Mucosa of descending colon (tissue), 3 donors: ENCODE results near the gene RIPOR1. TPM values are rescaled to one million over a fixed set of nuclear protein-coding genes. Genes with fewer than 3 reads are reported as not detected.

ENCODE experiments used
- ATAC-seq: fragments of 200-7000 bp; cut with Tn5 transposase; one replicate; pipeline ENCODE4 v1.9.1; 2020; ENCODE audit warnings: mild to moderate bottlenecking, moderate library complexity
- DNase-seq, 3 donors: peaks; one replicate each; pipeline ENCODE4 v3.0.0-alpha.2; 2020
- H3K36me3 ChIP-seq: fragments of 200-600 bp; one replicate; pipeline ENCODE4 v1.8.0; 2021; ENCODE audit warnings: low read depth, mild to moderate bottlenecking
- H3K4me1 ChIP-seq: fragments of 200-600 bp; one replicate; pipeline ENCODE4 v1.8.0; 2021; ENCODE audit warnings: low read depth, mild to moderate bottlenecking
- H3K4me3 ChIP-seq: fragments of 200-600 bp; one replicate; pipeline ENCODE4 v1.8.0; 2021; ENCODE audit warnings: mild to moderate bottlenecking
- H3K9me3 ChIP-seq: fragments of 200-600 bp; one replicate; pipeline ENCODE4 v1.8.0; 2021; ENCODE audit warnings: mild to moderate bottlenecking
- intact Hi-C, 2 donors: fragments of 100-400 bp; cut with DNase I in 1 of 2; cut with micrococcal nuclease in 1 of 2; formaldehyde crosslinking; loops; one replicate each; pipeline versions ENCODE4 v1.11.0 to v1.11.1; 2022; cut with DNase I, micrococcal nuclease
- total RNA-seq, 3 donors: library from RNA; stranded (reverse); fragmentation: NEBNext Ultra II Directional in 2 of 3; extraction: Animal tissue kit (Norgen Biotek cat#: 25700) in 2 of 3; gene quantifications; one replicate each; pipeline versions ENCODE4 v1.2.1 to v1.2.4, GENCODE V29; 2021 to 2023
- TF ChIP-seq, protein P1 (sequence below): fragments of 200-600 bp; IDR thresholded peaks from one replicate; pipeline ENCODE4 v1.8.0; 2022; ENCODE audit warnings: antibody characterized with exemption, mild to moderate bottlenecking
- donor health status: DM: no; HTN: no; CAD: no; lungs with moderate emphysema.
- donor health status: DM: no; HTN: no; CAD: no.
- donor health status: DM: no; HTN: yes; CAD: no.

The RIPOR1 gene
- total RNA-seq, 3 donors from 2014 or later, result 10.9 to 74.7 (median 20.5) TPM

DNA sequence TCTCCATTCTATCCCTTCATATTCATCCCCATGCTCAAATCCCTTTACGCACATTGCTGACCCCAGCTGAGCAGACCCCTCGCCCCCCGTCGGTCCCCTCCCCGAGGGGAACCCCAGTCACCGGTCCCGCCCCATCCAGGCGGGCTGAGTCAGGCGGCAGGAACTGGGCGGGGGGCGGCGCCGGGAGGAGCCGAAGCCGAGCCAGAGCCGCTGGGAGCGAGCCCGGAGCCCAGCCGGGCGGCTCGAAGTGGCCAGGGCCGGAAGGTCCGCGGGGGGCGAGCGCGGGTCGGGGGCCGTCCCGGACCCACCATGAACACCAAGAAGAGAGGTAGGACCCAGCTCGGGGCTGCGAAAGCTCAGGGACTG is 8.6 kb downstream of the RIPOR1 start:
- Histone ChIP-seq H3K36me3 (no peaks in the 10 kb centered on the region), H3K9me3 (no peaks in the 10 kb centered on the region), H3K4me1 (peaks cover 11% of the 10 kb centered on the region), H3K4me3 (peak overlapping the region; percentile 23)
- TF ChIP-seq, protein P1, sequence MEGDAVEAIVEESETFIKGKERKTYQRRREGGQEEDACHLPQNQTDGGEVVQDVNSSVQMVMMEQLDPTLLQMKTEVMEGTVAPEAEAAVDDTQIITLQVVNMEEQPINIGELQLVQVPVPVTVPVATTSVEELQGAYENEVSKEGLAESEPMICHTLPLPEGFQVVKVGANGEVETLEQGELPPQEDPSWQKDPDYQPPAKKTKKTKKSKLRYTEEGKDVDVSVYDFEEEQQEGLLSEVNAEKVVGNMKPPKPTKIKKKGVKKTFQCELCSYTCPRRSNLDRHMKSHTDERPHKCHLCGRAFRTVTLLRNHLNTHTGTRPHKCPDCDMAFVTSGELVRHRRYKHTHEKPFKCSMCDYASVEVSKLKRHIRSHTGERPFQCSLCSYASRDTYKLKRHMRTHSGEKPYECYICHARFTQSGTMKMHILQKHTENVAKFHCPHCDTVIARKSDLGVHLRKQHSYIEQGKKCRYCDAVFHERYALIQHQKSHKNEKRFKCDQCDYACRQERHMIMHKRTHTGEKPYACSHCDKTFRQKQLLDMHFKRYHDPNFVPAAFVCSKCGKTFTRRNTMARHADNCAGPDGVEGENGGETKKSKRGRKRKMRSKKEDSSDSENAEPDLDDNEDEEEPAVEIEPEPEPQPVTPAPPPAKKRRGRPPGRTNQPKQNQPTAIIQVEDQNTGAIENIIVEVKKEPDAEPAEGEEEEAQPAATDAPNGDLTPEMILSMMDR, result no peak
- ATAC-seq (peak; percentile 55), DNase-seq (peak; percentile 58 to 75 (median 72))
- intact Hi-C loops, result no loop called here

DNA sequence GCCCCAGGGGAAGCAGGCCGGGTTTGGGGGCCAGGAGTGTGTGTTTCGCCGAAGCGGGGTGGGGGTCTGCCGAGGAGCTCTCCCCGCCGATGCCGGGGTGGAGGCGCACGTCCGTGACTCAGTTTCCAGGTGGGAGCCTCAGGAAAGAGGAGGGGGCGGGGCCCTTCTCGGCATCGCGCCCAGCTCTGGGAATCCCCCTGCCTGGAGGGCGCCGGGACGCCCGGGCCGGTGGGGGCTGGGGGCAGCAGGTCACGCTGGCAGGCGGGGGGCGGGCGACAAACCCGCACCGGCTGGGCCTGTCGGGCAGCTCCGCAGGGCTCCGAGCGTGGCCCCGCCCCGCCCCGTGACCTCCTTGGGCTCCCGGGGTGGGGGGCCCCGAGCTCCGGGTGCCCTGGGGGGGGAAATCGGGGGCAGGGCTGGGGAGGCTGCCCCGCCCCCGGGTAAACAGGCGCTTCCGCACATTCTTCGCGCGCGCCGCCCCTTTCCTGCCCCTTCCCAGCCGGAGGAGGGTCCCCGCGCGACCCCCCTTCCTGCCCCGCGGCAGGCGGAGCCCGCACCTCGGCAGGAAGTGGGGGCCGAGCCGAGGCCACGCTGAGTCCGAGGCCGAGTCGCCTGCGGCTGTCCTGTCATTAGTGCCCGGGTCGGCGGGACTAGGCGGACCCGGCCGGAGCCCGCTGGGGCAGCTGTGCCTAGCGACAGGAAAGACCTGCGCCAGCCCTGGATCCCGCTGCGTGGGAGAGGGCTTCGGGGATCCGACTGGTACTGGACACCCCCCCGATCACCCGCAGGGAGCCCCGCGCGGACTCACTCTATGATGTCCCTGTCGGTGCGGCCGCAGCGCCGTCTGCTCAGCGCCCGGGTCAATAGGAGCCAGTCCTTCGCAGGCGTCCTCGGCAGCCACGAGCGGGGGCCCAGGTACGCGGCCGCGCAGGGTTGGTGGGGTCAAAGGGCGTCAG is 9.3 kb downstream of the RIPOR1 start:
- DNase-seq, result peak; percentile 58 to 83 (median 75)
- Histone ChIP-seq H3K4me3 (peak overlapping the region; percentile 23), H3K9me3 (no peaks in the 10 kb centered on the region), H3K36me3 (no peaks in the 10 kb centered on the region), H3K4me1 (peaks cover 11% of the 10 kb centered on the region)
- intact Hi-C loops, result no loop called here
- TF ChIP-seq, protein P1, result no peak
- peak; percentile 69 for ATAC-seq

DNA sequence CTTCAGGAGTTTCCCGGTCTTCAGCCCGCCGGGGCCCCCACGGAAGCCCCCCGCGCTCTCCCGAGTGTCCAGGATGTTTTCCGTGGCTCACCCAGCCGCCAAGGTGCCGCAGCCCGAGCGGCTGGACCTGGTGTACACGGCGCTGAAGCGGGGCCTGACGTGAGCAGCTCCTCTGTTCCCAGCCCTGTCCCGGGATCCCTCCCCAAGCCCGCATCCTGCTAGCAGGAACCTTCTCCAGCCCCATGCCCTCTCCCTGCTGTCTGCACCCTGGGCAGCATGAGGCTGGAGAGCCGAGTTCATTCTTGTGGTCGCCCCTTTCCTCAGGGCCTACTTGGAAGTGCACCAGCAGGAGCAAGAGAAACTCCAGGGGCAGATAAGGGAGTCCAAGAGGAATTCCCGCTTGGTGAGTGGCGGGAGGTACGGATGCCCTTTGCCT is 10.1 kb downstream of the RIPOR1 start:
- TF ChIP-seq, protein P1, result no peak
- no peaks in the 10 kb centered on the region for H3K9me3 ChIP-seq
- DNase-seq (no peak), ATAC-seq (peak; percentile 18)
- H3K4me3 ChIP-seq, result no peak overlapping the region
- peaks cover 11% of the 10 kb centered on the region for H3K4me1 ChIP-seq
- H3K36me3 ChIP-seq, result no peaks in the 10 kb centered on the region
- intact Hi-C loops, result no loop called here

DNA sequence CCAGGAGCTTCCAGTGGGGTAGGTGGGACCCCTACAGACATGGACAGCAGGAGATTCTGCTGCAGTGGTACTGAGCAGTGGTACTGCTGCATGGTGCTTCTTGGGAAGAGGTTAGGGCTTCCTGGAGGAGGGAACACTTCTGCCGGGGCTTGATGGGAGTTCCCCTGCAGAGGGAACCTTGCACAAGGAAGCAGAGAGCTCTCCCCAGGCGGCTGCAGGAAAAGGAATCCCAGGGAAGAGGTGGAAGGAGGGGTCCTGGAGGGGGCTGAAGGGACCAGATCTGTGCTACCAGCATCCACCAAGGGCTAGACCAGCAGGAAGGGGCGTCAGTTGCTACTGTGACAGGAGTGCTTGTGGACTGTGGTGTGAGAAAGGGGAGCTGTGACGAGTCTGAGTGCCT is 10.6 kb downstream of the RIPOR1 start:
- no peaks in the 10 kb centered on the region for H3K36me3 ChIP-seq
- DNase-seq, result no peak
- H3K4me3 ChIP-seq, result no peak overlapping the region

DNA sequence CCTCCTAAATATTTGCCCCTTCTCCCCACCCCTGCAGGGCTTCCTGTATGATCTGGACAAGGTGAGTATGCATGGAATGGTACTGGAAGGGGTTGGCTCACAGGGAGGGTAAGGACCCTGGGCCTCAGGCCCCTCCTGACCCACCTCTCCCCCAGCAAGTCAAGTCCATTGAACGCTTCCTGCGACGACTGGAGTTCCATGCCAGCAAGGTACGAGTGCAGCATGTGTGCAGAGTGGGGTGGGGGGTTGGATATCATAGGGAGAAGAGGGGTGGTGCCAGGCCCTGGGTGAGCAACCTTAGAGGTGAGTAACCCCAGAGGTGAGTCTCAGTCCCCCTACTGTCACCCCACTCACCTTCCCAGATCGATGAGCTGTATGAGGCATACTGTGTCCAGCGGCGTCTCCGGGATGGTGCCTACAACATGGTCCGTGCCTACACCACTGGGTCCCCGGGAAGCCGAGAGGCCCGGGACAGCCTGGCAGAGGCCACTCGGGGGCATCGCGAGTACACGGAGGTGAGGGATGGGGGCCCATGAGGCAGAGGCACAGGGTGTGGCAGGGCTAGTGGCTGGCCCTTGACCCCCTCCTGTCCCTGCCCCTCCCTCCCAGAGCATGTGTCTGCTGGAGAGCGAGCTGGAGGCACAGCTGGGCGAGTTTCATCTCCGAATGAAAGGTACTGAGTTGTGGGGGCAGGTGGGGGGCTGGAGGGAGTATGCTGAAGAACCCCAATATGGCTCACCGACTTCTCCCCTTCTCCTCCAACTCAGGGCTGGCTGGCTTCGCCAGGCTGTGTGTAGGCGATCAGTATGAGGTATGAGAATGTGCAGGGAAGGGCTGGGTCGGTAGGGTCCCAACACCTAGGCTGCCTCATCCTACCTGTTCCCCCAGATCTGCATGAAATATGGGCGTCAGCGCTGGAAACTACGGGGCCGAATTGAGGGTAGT is 11.3 kb downstream of the RIPOR1 start:
- Histone ChIP-seq H3K36me3 (no peaks in the 10 kb centered on the region), H3K9me3 (no peaks in the 10 kb centered on the region), H3K4me3 (no peak overlapping the region), H3K4me1 (peaks cover 11% of the 10 kb centered on the region)
- intact Hi-C loops, result loop anchor here in 1 of 2 donors (10.0 kb wide), 1 partner anchor 125 kb away; the partner anchor contains the start of genes ACD, C16orf86, ENKD1 and PARD6A
- ATAC-seq, result no peak
- TF ChIP-seq, protein P1, result no peak
- no peak for DNase-seq

More for the DNA sequence above, 10.6 kb downstream of the RIPOR1 start:
- ATAC-seq, result peak; percentile 30
- H3K9me3 ChIP-seq, result no peaks in the 10 kb centered on the region
- intact Hi-C loops, result no loop called here
- H3K4me1 ChIP-seq, result peaks cover 11% of the 10 kb centered on the region
- TF ChIP-seq, protein P1, result no peak
